Hematopoietic multipotent progenitor cell treated with erythropoietin and hydrocortisone succinate and interleukin-3 and kit ligand, for 6 days (in vitro differentiated cells): ENCODE data around the gene CFAP58.

Experiments
- DNase-seq: peaks from one replicate; pipeline ENCODE4 v3.0.0-alpha.2; 2015

CFAP58 gene

DNA sequence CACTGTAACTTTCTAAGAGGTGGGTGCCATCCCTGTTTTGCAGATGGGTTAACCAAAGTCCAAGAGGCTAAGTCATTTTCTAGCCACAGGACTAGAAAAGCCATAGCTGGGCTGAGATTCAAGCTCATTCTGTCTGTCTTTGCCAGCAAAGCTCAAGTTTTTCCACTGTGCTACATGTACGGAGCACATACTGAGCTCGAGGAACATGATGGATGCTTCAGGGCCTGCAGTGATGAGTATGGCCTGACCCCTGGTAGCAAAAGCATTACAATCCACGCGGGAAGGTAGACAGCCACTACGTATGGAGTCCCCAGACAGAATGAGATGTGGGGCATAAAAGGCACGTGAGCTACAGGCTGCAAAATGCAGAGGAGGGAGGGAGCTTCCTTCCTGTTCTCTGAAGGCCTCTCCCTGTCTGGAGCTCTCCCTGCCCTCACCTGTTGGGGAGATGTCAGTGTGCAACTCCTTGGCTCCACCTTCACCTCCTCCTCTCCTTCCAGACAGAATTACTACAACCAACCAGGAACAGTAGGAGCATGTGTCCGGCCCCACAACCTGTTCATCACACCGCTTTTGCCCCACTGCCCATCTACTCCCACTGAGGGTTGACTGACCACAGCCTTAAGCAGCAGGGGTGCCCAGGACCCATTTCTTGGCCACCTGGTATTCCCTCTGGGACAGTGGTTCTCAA lies 31.8 kb upstream of the CFAP58 start:
- DNase-seq = no peak

DNA sequence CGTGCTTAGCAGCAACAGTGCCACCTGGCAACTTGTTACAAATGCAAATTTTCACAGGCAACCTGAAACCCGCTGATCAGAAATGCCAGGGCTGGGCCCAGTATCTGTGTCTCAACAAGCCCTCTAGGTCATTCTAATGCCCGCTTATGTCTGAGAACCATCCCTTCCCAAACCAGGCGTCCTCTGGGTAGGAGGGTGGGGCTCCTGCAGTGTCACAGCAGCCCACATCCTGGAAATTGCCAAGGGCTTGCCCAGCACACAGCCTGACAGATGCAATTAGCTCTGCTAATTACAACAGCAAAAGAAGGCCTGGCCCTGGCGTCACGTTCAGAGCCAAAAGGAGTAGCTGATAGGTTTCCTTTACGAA lies 31.2 kb upstream of the CFAP58 start:
- no peak for DNase-seq

DNA sequence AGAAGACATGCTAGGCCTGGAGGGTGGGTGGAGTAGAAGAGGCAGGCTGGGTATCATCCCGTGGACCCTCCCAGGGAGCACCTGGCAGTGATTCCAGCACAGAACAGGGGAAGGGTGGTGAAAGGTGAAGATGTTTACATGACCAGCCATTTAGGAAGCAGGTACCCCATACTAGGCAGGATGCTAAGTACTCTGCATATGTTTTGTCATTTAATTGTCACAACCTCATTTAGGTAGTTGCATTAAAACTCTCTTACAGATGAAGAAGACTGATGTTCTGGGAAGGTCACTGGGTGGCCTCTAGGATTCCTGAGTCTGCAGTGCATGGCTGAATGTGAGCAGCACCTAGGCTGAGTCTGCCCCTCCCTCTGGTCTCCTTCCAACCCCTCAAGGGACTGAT lies 30.5 kb upstream of the CFAP58 start:
- no peak for DNase-seq

DNA sequence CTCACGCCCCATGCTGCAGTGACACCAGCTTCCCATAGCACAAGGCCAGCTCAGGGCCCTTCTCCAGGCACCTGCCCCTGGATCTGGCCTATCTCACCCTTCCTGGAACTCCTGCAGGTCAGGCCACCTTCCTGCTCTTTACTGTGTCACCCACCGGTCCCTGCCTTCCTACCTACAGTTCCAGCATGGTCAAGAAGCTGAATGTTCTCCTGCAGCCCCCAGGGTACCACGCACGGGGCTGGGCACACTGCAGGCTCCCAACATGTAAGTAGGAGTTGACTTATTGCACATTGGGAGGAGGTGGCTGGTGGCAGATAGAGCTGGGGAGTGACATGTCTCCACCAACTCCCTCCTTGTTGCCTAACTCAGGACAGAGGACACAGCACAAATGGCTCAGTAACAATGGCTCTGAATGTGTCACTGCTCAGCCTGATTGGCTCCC lies 29.9 kb upstream of the CFAP58 start:
- no peak for DNase-seq

DNA sequence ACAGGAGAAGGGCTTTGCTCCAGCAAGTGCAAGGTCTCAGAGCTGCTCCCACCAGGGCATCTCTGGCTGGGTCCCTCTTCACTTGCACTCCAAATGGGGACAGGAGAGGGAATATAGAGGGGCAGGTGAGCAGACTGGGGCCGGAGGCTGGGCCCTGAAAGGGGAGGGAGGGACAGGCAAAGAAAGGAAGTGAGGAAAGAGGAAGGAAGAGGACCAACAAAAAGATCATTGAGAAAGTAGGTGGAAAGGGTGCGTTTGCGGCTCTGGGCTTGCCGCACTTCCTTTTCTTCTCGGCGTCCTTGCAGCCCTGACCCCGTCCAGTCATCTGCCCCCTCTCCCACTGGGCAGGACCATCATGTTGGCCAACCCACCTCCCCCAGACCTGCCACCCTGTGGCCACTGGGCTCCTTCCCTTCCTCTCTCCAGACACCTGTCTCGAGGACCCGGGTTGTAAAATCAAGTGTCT lies 29.4 kb upstream of the CFAP58 start:
- peak; percentile 57 for DNase-seq

DNA sequence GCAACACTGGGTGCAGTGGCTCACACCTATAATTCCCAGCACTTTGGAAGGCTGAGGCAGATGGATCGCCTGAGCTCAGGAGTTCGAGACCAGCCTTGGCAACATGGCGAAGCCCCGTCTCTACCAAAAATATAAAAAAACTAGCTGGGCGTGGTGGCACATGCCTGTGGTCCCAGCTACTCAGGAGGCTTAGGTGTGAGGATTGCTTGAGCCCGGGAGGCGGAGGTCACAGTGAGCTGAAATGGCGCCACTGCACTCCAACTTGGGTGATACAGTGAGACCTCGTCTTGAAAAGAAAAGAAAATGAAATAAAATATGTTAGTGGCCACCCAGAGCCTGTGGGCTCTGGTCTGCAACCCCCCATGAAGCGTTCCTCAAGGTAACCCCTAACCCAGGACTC lies 28.7 kb upstream of the CFAP58 start:
- no peak for DNase-seq

DNA sequence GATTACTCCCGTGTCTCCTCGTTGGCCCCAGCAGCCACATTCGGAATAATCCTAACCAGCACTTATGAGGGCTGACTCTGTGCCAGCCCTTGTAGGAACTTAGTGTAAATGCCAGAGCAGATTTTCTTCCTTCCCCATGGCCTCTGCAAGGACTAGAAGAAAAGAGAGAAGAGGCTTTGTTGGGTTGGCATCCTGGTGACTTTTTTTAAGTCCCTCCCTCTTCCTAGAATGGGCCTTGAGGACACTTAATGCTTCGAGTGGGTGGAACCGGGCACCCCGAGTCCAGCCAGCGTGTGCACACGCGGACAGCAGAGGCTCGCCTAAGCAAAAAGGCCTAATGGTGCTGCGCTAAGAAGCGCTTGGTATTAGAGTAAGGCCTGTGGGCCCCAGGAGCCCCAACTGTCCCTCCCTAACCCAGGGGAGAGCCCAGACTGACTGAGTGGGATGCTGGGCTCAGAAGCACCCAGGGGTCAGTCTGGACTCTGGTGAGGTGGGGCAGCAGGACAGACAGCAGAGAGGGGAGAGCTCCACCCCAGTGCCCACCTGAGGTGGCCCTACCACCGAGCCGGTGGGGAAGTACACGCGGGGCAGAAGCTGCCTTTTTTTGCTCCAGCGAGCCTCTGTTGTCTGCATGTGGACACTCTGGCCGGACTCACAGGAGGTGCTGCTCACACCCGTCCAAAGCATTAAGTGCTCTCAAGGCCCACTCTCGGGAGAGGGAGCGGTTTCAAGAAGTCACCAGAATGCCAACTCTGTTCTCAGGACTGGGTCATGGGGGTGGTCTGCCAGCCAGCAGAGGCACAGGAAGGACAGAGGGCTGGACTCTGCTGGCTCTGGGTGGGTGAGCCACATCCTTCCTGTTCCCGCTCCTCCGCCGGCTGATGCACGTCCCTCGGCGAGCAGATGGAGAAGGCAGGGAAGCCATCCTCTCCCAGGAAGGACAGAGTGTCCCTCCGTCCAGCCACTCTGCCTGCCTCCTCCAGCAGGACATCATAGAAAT lies 27.9 kb upstream of the CFAP58 start:
- DNase-seq = no peak

DNA sequence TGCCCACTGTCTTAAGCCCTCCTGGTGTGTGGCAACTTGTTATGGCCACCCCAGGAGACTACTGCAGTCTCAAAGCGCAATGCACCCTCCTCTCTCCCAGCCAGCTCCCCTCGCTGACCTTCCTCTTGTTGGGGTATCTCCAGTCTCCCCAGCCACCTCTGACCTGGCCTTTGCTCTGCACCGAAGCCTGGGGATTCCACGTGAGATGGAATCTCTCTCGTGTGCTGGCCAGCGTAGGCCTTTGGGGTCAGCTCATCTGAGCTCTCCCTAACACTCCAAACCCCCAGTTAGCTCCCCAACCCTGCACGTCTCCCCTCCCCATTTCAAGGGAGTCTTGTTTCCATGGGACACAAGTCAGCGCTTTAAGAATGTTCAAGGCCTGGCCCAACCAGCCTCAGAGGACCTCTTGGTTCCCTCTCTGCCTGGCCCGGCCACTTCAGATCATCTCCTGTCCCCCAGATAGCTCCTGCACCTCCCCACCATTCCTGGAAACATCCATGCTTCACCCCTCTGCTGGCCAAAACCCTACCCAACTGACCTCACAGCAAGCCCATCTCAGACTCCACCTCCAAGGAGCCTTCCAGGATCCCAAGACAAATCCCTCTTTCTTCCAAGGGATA lies 26.5 kb upstream of the CFAP58 start:
- DNase-seq = no peak

DNA sequence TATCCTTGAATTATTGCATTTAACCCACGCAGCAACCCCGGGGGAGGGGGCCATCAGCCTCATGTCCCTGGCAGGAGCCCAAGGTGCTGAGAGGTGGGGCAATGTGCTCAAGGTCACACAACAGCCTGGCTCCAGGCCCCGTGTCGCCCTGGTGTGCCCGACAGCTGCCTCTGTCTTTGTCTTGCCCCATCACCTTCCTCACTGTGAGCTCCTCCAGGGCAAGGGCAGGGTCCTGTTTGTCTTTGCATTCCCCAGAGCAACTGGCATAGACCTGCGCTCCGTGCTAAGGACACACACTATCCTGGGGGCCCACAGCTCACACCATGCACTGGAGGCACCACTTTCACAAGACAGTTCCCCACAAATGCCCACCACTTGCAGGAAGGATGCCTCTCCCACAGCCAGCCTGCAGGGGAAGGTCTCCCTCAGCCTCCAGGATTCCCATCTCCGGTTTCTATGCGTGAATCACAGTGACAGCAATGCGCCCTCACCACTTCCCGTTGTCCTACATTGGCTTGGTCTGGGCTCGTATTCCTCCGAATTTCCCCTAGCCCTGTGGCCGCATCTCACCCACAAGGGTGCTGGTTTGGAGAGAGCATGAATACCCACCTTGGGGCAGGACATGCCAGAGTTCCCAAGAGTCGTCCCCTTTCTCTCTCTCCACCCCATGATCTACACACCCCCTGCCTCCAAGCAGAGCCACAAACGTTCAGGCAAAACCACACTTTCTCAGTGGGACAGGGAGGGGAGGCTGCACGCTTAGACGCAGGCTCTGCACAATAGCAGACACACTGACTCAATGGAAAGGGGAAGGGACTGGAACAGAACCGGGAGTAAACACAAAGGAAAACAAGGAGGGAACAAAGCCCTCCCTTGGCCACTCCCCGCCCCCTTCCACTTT lies 25.6 kb upstream of the CFAP58 start:
- DNase-seq = peak; percentile 40

DNA sequence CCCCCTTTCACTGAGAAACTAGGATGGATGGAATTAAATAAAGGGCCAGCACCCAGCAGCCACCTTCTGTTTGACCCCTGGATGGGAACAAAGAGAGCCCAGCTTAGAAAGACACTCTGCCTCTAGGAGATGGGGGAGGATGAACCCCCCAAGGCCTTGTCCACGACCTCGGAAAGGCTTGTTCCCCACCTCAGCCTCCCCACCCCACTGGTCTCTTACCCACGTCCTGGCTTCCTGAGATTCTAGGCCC lies 25.1 kb upstream of the CFAP58 start:
- DNase-seq = no peak

DNA sequence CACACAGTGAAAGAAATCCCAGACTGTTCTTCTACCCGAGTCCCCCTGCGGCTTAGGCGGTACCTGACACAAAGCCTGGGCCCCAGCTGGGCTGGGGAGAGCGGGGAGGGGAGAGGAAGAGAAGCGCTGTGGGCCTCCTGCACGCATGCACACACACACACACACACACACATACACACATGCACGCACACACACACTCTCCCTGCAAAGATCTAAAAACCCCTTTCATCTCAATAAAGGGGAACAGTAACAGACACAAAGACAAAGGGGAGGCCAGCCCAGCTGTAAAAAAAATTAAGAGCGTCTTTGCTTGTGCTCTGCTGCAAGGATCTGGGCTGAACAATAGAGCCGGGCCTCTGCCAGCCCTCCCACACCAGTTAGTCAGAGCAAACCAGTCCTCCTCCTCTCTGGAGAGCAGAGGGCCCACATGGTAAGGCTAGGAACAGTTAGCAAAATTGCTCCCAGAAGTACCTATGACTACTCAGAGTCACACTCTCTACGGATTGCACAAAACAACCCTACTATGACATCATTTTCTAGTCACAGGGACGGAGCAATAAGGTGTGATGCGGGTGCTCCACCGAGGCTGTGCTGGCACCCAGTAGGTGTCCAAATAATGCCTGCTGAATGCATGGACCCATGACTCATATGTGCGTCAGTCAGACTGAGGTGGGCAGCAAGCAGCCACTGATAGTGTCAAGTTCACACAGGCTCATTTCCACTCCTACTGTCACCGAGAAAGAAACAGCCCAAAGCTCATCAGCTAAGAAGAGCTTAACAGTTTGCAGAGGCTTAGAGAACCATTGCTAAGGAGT lies 24.5 kb upstream of the CFAP58 start:
- DNase-seq = peak; percentile 56

DNA sequence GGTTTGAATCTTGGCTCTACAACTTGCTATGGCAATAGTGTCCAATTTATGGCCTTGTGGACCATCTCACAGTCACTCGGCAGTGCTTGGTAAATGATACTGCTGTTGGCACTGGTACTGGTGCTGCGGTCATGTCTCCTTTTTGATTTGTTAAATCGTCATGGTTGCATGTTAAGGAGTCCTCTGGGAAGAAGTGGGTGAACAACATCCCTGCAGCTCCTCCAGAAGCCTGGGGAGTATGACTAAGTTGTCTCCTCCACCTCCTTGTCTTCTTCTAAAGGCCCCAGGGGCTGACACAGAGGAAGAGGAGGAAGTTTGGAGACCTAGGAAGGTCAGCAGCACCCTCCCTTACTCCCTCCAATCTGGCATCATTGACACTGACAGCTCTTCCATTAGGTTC lies 23.9 kb upstream of the CFAP58 start:
- no peak for DNase-seq

DNA sequence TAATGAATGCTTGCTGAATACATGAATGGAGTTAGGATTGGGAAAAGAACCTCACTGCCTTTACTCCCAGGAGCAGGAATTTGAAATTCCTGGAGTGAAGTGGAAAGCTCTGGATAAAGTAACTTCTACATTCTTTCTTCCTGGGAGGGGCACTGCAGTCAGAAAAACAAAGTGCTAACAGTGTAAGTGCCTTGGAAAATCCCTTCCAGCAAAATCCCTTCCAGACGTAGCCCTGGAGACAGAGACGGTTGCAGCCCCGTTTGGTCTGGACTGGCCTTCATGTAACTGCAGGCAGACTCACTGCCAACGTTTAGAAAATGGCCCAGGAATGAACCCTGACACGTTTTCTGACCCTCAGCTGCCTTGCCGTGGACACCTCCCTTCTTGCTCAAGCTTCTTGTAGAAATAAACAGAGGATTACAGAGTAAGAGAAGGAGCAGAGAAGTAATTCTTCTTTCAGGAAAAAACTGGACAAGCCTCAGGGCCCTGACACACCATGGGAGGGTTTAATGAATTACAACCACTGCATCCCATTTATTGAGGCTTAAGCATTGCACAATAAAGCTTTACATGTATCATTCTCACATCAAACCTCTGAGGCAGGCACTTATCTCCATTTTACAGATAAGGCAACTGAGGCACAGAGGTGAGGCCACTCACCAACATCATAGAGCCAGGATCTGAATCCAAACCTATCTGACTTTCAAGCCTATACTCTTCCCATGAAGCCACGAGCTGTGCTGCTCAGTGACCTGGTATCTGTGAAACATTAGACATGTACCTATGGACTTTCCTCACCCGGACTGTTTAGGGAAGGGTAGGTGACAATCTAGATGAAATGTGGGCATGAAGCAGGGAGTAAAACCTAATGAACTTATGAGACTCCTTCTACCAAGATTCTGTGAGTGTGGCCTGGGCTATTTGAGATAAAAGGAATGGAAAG lies 23.2 kb upstream of the CFAP58 start:
- DNase-seq = no peak

DNA sequence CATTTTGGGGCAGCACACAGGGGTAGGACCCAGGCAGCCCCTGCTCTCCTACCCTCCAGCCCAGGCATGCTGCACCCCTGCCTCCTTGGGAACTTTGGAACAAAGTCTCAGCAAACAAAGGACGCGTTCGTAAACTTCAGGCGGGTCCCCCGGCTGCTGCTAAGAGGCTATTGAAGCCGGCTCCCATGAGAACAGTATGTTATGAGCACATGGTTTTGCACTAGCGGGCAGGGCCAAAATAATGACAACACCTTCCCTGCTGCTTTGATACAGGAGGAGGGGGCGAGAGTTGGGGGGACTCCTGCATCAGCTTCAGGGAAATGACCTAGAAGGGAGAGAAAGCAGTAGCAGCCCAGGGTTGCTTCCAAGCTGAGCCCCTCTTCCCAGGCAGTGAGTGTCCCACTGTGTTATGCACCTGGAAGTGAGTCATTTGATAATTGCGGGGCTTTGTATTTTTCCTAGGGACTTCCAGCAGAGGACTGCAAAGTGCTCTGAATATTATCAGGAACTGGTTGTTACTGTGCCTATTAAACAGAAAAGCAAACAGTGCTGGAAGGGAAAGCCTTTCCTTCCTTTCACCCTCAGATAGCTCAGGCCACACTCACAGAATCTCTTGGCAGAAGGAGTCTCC lies 22.3 kb upstream of the CFAP58 start:
- no peak for DNase-seq

DNA sequence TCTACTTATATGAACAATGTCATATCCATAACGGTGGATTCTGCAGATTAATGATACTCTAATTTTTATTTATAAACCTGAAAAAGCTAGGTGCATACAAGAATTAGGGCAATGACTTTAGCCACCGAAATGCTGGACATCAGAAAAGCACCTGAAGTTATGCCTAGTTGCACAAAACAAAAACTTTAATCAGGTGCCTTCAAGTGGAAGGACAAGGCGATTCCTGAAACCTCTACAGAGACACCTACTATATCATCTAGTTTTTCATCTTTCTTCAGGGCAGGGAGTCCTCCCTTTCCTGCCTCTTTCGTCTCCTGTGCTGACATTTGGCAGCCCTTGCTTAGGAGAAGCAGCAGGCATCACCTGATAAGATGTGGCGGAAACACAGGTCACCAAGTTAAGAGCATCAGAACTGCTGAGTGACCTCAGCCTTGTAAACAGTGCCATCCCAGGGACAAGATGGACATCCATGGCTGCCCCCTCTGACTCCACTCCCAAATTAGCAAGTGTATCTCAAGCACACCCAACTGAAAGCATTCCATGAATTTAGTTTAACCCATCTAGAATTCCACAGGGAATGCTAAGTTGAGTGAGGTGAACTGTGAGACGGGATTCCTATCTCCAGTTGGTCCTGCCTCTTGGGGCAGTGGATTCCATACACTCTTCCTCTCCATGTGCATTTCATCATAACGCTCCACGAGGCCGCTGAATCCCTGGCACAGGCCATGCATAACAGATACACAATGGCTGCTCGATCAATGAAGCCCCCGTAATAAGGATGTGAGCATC lies 21.2 kb upstream of the CFAP58 start:
- peak; percentile 56 for DNase-seq

DNA sequence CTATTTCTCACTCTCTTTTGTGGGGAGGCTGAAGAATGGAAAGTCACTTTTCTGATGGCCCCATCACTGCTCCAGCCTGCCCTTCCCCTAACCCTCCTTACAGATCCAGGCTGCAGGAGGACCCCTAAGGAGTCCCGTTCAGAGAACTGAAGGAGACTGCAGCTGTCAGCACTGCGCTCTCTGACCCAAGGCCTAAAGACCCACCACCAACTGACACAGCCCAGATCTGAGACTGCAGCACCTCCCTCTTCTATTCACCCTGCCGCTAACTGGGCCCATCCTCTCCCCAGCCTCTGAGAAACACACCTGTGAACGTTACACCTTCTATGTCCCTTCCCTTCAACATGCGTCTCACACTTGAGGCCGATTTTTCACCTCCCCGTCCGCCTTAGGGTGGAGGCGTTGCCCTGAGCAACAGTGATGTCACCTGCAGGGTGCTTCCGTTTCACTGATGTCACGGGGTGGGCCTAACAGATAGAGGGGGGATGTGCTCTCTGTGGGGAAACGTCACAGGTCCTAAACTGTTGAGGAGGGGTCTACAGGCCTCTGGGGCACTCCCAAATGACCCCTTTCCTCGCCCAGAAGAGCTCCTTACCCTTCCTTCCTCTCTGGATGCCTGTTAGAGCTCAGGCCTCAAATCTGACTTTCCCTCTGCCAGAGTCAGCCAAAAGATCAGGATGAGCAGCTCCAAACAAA lies 20.5 kb upstream of the CFAP58 start:
- no peak for DNase-seq

DNA sequence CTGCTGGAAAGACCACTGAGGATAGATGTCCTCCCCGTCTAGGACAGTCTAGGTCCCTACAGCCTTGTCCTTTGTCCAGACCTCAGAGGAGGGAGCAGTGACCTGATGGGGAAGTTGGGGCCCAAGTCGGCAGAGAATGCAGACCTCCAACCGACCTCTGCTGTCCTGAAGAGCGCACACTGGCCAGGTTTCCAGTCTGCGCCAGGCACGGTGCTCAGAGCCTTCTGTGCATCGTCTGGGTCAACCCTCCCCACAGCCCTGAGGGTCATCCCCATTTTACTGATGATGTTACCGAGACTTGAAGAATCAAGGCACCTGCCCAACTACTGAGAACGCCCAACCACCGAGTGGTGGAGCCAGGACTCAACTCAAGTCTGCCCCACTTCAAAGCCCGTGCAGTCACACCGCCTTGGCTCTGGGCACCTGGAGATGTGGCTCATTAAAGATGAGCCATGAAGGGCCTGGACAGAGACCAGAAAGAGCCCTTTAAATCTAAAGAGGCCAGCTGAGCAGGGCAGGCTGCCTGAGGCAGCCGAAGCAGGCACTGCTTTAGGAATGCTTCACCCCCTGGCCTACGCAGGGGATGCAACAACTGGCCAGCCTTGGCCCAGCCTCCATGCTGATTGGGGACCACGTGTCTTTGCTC lies 19.8 kb upstream of the CFAP58 start:
- DNase-seq = no peak

DNA sequence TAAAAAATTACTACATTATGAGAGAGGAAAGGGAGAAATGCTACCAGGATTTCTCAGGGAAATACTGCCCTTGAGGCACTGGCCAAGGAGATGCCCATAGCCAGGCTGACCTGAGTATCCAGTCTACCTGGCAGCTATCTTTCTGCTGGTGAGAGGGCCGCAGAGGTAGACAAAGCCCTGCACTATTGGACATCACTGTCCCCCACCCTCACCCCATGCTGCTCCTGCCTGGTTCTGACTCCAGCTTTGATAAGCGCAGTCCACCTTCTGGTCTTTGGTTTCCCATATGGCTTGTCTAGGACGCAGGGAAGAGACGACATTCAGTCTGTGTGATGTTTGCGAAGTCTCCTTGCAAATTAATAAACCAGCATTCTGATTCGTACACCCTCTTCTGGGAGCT lies 19.1 kb upstream of the CFAP58 start:
- no peak for DNase-seq
